GM23248 (cell line): ENCODE data around the gene XIRP1. TPM values are rescaled to one million over a fixed set of nuclear protein-coding genes. Genes with fewer than 3 reads are reported as not detected.

Experiments
- DNase-seq: peaks from one replicate; pipeline ENCODE4 v3.0.0-alpha.2; 2015
- H2AFZ ChIP-seq: fragments of 200-600 bp; sonication (generic); 2 replicates; pipeline ENCODE4 v1.6.1; 2016; ENCODE audit warnings: antibody characterized with exemption
- H3F3A ChIP-seq: fragments of 200-600 bp; sonication (generic); 2 replicates; pipeline ENCODE4 v1.6.1; 2016; ENCODE audit warnings: mild to moderate bottlenecking, antibody characterized with exemption, mixed run types; ENCODE audit not compliant: insufficient read depth
- H3K27ac ChIP-seq: fragments of 200-600 bp; sonication (generic); 2 replicates; pipeline ENCODE4 v1.5.1; 2016; ENCODE audit warnings: mild to moderate bottlenecking
- H3K27me3 ChIP-seq: fragments of 200-600 bp; sonication (generic); replicated peaks from 2 replicates; pipeline ENCODE4 v1.6.1; 2016; ENCODE audit warnings: mild to moderate bottlenecking; ENCODE audit not compliant: insufficient read depth
- H3K36me3 ChIP-seq: fragments of 200-600 bp; sonication (generic); 2 replicates; pipeline ENCODE4 v1.6.1; 2016; ENCODE audit warnings: low read depth, mild to moderate bottlenecking
- H3K4me1 ChIP-seq: fragments of 200-600 bp; sonication (generic); 2 replicates; pipeline ENCODE4 v1.6.1; 2016; ENCODE audit warnings: mild to moderate bottlenecking; ENCODE audit not compliant: insufficient read depth
- H3K4me2 ChIP-seq: fragments of 200-600 bp; sonication (generic); one replicate; pipeline ENCODE4 v1.6.1; 2016; ENCODE audit warnings: mild to moderate bottlenecking; ENCODE audit not compliant: unreplicated experiment
- H3K4me3 ChIP-seq: fragments of 200-600 bp; sonication (generic); 2 replicates; pipeline ENCODE4 v1.5.1; 2016; ENCODE audit warnings: mild to moderate bottlenecking
- H3K79me2 ChIP-seq: fragments of 200-600 bp; sonication (generic); 2 replicates; pipeline ENCODE4 v1.6.1; 2016; ENCODE audit warnings: mild to moderate bottlenecking; ENCODE audit not compliant: insufficient read depth
- H3K9ac ChIP-seq: fragments of 200-600 bp; sonication (generic); 2 replicates; pipeline ENCODE4 v1.6.1; 2016; ENCODE audit warnings: mild to moderate bottlenecking
- H3K9me2 ChIP-seq: fragments of 200-600 bp; sonication (generic); 2 replicates; pipeline ENCODE4 v1.6.1; 2016; ENCODE audit warnings: mixed run types, mild to moderate bottlenecking, moderate library complexity; ENCODE audit not compliant: insufficient read depth
- H3K9me3 ChIP-seq: fragments of 200-600 bp; sonication (generic); one replicate; pipeline ENCODE4 v1.6.1; 2017; ENCODE audit warnings: low read depth
- H4K20me1 ChIP-seq: fragments of 200-600 bp; sonication (generic); 2 replicates; pipeline ENCODE4 v1.6.0; 2016; ENCODE audit not compliant: insufficient read depth
- EZH2 ChIP-seq: fragments of 200-600 bp; sonication (generic); IDR thresholded peaks from 2 replicates; pipeline ENCODE4 v1.6.1; 2018; ENCODE audit warnings: antibody characterized with exemption, mild to moderate bottlenecking; ENCODE audit not compliant: insufficient read depth, poor library complexity, severe bottlenecking
- EZH2phosphoT487 ChIP-seq: fragments of 200-600 bp; sonication (generic); IDR thresholded peaks from 2 replicates; pipeline ENCODE4 v1.6.1; 2018; ENCODE audit warnings: antibody characterized with exemption, moderate library complexity, mild to moderate bottlenecking, low read depth; ENCODE audit not compliant: insufficient read depth
- WGBS, 2 experiments: methylation state at CpG; one replicate each; pipeline ENCODE4 v1.1.6; 2015 to 2017; ENCODE audit warnings: low lambda C conversion rate in 2 of 2, low coverage in 1 of 2; ENCODE audit errors: missing lambda C conversion rate in 2 of 2; 5-methylcytosine and 5-hydroxymethylcytosine counted together
- in situ Hi-C: fragments of 300-500 bp; cut with MboI; formaldehyde crosslinking; loops from 2 replicates; pipeline ENCODE4 v1.15.0; 2020
- polyA plus RNA-seq: library from polyadenylated mRNA; unstranded; fragments of >200 nt; fragmentation: Nextera tagmentation; extraction: Ambion mirVana; gene quantifications from 2 replicates; pipeline ENCODE4 v1.2.1, GENCODE V29; 2016
- total RNA-seq: library from RNA; depleted of rRNA; stranded (reverse); fragments of >200 nt; shearing (Covaris generic); gene quantifications from 2 replicates; pipeline ENCODE4 v1.2.3, GENCODE V29; 2014

XIRP1 gene
- total and polyA plus RNA-seq, 2 experiments from 2014 or later: not detected

- Histone ChIP-seq H3K9me2 (no peaks in the 10 kb centered on the region), H3K27me3 (no peaks in the 10 kb centered on the region), H4K20me1 (no peaks in the 10 kb centered on the region), H2AFZ (no peak overlapping the region), H3K4me3 (no peak overlapping the region), H3K4me2 (peak overlapping the region; percentile 56), H3K9ac (peak overlapping the region; percentile 23; the same call in 1 of the 2 replicates), H3K4me1 (peaks cover 31% of the 10 kb centered on the region), H3K9me3 (no peaks in the 10 kb centered on the region), H3F3A (peaks cover 31% of the 10 kb centered on the region), H3K79me2 (no peaks in the 10 kb centered on the region), H3K27ac (peak overlapping the region; percentile 77), H3K36me3 (no peaks in the 10 kb centered on the region)
- DNase-seq: peak; percentile 91
- in situ Hi-C loops: no loop called here
- 0% methylated on average over 1 of the region's 1 CpG for WGBS, 2 experiments
- TF ChIP-seq EZH2 (no peak), EZH2phosphoT487 (no peak)
Observed at GRCh38 chr3:39166932-39167532, 25.4 kb downstream of the XIRP1 start.

- Histone ChIP-seq H3K4me1 (peaks cover 31% of the 10 kb centered on the region), H3K36me3 (no peaks in the 10 kb centered on the region), H3K27me3 (no peaks in the 10 kb centered on the region), H3F3A (peaks cover 31% of the 10 kb centered on the region), H3K4me2 (peak overlapping the region; percentile 56), H3K27ac (peak overlapping the region; percentile 77), H3K79me2 (no peaks in the 10 kb centered on the region), H2AFZ (0 out of 2 replicates have a peak overlapping the region, but pooled peaks have one; percentile 20), H3K4me3 (no peak overlapping the region), H3K9me2 (no peaks in the 10 kb centered on the region), H4K20me1 (no peaks in the 10 kb centered on the region), H3K9me3 (no peaks in the 10 kb centered on the region), H3K9ac (peak overlapping the region; percentile 23; the same call in 1 of the 2 replicates)
- no peak for TF ChIP-seq EZH2
- no peak for TF ChIP-seq EZH2phosphoT487
- in situ Hi-C loops: no loop called here
- DNase-seq: peak; percentile 94
- WGBS, 2 experiments: 27 to 28% methylated on average over 3 of the region's 3 CpGs
Observed at GRCh38 chr3:39166134-39166710, 26.2 kb downstream of the XIRP1 start.

- Histone ChIP-seq H3K9ac (no peak overlapping the region), H3K9me2 (no peaks in the 10 kb centered on the region), H3K27me3 (no peaks in the 10 kb centered on the region), H4K20me1 (no peaks in the 10 kb centered on the region), H3K36me3 (no peaks in the 10 kb centered on the region), H3F3A (peaks cover 31% of the 10 kb centered on the region), H2AFZ (no peak overlapping the region), H3K4me1 (peaks cover 31% of the 10 kb centered on the region), H3K4me3 (no peak overlapping the region), H3K79me2 (no peaks in the 10 kb centered on the region), H3K4me2 (peak overlapping the region; percentile 56), H3K9me3 (no peaks in the 10 kb centered on the region), H3K27ac (peak overlapping the region; percentile 77)
- in situ Hi-C loops: no loop called here
- WGBS, 2 experiments: 50 to 51% methylated on average over 1 of the region's 1 CpG
- TF ChIP-seq EZH2 (no peak), EZH2phosphoT487 (no peak)
- DNase-seq: no peak
Observed at GRCh38 chr3:39165518-39165917, 26.9 kb downstream of the XIRP1 start.

- in situ Hi-C loops: no loop called here
- no peaks in the 10 kb centered on the region for H3K36me3 ChIP-seq
- H3K4me1 ChIP-seq: peaks cover 31% of the 10 kb centered on the region
- no peak for DNase-seq
- H3K4me2 ChIP-seq: no peak overlapping the region
- H2AFZ ChIP-seq: no peak overlapping the region
- no peak overlapping the region for H3K4me3 ChIP-seq
- H3K9me3 ChIP-seq: no peaks in the 10 kb centered on the region
- no peaks in the 10 kb centered on the region for H3K27me3 ChIP-seq
- H3K79me2 ChIP-seq: no peaks in the 10 kb centered on the region
- H3K27ac ChIP-seq: no peak overlapping the region
- WGBS, 2 experiments: 78 to 85% methylated on average over 3 of the region's 3 CpGs
- no peak for TF ChIP-seq EZH2
- TF ChIP-seq EZH2phosphoT487: no peak
- H3K9ac ChIP-seq: no peak overlapping the region
- peaks cover 31% of the 10 kb centered on the region for H3F3A ChIP-seq
- no peaks in the 10 kb centered on the region for H4K20me1 ChIP-seq
- no peaks in the 10 kb centered on the region for H3K9me2 ChIP-seq
Observed at GRCh38 chr3:39164414-39164813, 28.0 kb downstream of the XIRP1 start.
